GM18505 (cell line): Measurements from ENCODE around the gene CSE1L.
"Not testable (repeated sequence)": the region's sequence is repeated elsewhere in the genome, so short reads cannot be mapped to it uniquely, and the experiment has no call there.

ENCODE experiments used
- ATAC-seq: cut with Tn5 transposase; IDR thresholded peaks from one replicate; pipeline ENCODE4 v1.9.1; 2021; ENCODE audit not compliant: unreplicated experiment
- POLR2A ChIP-seq: IDR thresholded peaks from 4 replicates; pipeline ENCODE4 v1.6.1; 2011; ENCODE audit warnings: borderline replicate concordance; ENCODE audit not compliant: insufficient read depth, insufficient read length; ENCODE audit errors: extremely low read depth

The CSE1L gene

GRCh38 chr20:49046087-49046900 lies at the start of gene CSE1L:
CSE1L (plus strand) TSS chr20:49046312; CDS start chr20:49058464, 12,152 bp downstream.
- TF ChIP-seq POLR2A = peak; percentile 83
- ATAC-seq = peak; percentile 82

DNA sequence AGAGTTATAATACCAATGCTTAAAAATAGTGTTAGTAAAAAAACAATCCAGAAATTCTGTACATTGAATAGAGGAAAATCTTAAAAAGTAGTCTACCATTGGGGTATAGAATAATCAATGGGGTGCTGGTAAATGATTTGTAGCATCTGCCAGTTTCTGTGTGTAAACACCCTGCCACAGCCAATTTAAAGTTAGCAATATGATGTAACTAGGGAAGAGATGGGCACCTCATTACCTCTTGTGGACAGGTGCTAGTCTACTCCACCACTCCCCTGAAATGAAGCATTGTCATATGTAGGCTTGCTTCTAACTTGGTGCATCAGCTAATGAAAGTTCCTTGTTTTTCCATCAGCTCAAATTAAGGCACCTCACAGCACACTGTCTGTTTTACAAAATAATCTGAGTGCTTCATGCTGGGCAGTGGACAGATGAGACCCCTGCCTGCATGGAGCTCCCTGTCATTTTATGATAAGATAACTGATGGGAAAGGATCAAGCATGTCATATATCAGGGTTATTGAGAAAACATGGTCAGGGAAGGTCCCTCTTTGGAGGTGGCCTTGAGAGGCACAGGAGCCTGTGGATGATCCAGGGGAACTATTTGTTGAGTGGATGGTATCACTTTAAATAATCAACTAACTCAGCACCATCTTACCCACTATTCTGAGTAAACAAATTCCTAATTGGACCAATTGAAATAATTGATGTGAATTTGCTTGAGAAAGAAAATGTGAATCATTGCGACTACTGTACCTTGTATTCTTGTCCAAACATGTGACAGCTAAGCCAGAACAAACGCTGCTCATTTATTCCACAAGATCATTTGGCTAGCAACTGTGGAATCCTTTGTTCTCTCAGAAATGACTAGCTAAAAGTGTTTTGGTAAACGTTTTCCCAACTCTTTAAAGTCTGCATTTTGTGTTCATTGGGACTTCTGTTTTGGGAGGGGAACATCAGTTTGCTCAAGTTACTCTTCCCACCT lies 45.9 kb upstream of the CSE1L start:
- no peak for ATAC-seq
- TF ChIP-seq POLR2A = no peak

GRCh38 chr20:49001741-49002140 lies 44.4 kb upstream of the CSE1L start:
- TF ChIP-seq POLR2A = no peak
- no peak for ATAC-seq

DNA sequence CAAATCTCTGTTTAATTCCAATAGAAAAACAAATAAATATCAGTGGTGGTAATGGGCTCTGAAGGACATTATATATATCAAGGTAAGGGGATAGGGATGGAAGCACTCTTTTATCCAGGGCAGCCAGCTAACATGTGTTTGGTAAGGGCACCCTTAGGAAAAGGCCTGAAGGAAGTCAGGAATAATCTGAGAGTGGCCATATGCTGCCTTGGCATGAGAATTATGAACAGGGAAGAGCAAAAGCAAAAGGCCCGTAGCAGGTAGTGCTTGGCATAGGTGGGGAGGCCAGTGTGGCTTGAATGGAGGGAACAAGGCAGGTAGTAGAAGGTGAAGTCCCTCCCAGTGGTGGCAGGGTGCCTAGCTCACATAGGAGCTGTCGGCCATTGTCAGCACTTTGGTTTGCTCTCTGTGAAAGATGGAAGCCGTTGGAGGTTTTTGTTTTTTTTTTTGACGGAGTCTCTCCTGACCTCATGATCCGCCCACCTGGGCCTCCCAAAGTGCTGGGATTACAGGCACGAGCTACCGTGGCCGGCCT lies 39.6 kb upstream of the CSE1L start:
- no peak for ATAC-seq
- no peak for TF ChIP-seq POLR2A

DNA sequence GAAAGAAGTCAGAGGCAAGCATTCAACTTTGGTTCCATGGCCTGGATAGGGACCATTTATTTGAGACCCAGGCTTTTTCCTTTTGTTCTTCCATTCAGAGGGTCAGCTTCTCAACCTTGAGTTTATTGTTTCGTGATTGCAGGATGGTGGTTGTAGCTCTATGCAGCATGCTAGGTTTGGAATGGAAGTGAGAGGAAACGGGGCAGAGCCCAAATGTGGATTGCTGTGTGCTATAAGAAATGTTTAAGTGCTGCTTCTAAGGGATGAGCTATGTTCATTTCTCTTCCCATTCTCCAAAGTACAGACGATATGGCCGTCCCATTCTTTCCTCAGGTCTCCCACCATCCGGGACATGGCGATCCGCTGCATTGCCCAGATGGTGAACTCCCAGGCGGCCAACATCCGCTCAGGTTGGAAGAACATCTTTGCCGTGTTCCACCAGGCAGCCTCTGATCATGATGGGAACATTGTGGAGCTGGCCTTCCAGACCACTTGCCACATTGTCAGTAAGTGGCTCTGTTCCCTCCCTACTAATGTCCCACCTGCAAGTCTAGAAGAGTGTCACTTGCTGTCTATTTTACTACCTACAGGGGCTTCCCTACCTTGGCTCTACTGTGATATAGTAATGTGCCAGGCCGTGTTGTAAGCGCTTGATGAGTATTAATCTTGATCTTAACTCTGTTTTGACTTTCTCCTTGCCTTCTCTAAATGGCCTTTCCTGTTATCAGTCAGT lies 36.0 kb upstream of the CSE1L start:
- ATAC-seq = no peak

GRCh38 chr20:49024220-49024619 lies 21.9 kb upstream of the CSE1L start:
- no peak for TF ChIP-seq POLR2A
- ATAC-seq = no peak

More for the DNA sequence above, 36.0 kb upstream of the CSE1L start:
- no peak for TF ChIP-seq POLR2A

DNA sequence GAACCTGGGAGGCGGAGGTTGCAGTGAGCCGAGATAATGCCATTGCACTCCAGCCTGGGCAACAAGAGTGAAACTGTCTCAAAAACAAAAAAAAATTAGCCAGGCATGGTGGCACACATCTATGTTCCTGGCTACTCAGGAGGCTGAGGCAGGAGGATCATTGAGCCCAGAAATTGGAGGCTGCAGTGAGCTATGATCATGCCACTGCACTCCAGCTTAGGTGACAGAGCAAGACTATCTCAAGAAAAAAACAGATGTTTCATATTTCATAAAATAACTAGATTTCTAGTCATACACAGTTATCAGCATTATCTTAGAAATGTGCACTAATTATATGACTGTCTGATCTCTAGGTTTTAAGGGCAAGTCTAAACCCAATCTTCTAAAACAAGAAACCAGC lies 17.9 kb upstream of the CSE1L start:
- ATAC-seq = not testable (repeated sequence)

GRCh38 chr20:49028684-49029083 lies 17.4 kb upstream of the CSE1L start:
- ATAC-seq = no peak
- TF ChIP-seq POLR2A = no peak

DNA sequence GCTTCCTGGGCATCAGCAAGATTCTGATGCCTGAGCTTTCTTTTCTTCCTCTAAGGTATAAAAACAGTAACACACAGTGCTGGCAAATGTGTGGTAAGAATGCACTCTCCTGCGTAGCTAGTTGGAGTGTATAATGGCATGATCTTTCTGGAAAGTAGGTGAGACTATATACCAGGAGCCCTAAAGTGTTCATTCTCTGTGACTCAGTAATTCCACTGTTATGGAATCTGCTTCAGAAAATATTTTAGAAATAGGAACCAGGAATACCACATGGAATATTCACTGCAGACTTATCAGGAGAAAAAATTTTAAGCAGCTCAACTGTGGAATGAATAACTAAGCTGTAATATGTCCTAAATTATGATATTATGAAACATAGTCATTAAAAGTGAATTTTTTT lies 16.9 kb upstream of the CSE1L start:
- ATAC-seq = no peak
- no peak for TF ChIP-seq POLR2A

GRCh38 chr20:49030954-49031619 lies 15.0 kb upstream of the CSE1L start:
- TF ChIP-seq POLR2A = no peak
- no peak for ATAC-seq

GRCh38 chr20:49032455-49032854 lies 13.7 kb upstream of the CSE1L start:
- no peak for ATAC-seq

DNA sequence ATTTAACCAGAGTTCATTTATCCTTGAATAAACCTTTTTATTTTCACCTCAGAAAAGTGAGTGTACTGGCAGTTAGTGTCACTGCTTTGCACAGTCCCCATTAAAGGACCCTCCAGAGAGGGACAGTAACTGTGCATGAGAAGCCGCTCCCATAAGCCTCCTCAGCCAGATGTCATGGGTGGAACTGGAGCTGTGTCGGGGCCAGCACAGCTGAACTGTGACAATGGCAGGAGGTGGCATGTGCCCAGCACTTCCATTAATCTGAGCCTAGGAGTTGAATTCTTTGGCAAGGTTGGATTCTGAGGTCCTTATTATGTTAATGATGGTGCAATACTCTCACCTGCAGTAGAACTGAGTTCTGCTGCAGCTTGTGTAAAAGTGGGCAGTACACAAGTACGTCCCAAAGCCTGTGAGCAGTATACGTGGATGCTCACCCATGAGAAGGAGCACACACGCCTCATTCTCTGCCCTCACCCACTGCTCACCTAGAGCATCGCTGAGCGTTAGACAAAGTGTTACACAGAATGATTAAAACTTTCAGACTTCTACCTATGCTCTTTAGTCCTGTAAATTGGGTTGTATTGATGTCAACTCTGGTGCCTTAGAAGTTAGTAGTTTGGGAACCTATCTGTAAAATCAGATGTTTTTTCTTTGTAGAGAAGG lies 11.9 kb upstream of the CSE1L start:
- no peak for TF ChIP-seq POLR2A
- no peak for ATAC-seq

More at GRCh38 chr20:49032455-49032854, 13.7 kb upstream of the CSE1L start:
- TF ChIP-seq POLR2A = no peak
